Keratinocyte (primary cell): ENCODE measurements around the gene PLCL2. TPM values are rescaled to one million over a fixed set of nuclear protein-coding genes. Genes with fewer than 3 reads are reported as not detected.

Source experiments
- DNase-seq: peaks from one replicate; pipeline ENCODE4 v3.0.0-alpha.2; 2011; ENCODE audit warnings: low read depth, missing footprints, low spot score
- FAIRE-seq: peaks from 2 replicates; lab custom pipeline; 2011; peaks lifted over from hg19 to GRCh38; lab: Jason Lieb, UNC
- H2AFZ ChIP-seq: 2 replicates; pipeline ENCODE4 v1.6.0; 2012; ENCODE audit warnings: low read length, control low read depth, inconsistent platforms; ENCODE audit not compliant: control insufficient read depth
- H3K27ac ChIP-seq: 2 replicates; pipeline ENCODE4 v1.5.1; 2011; ENCODE audit warnings: low read length; ENCODE audit not compliant: control insufficient read depth, insufficient read depth
- H3K27me3 ChIP-seq: 3 replicates; pipeline ENCODE4 v1.6.0; 2011; ENCODE audit warnings: low read length; ENCODE audit not compliant: control insufficient read depth, insufficient read depth; ENCODE audit errors: extremely low read depth
- H3K36me3 ChIP-seq, 2 experiments: 2 replicates in 1 of 2; 3 replicates in 1 of 2; pipeline ENCODE4 v1.5.1; 2011; ENCODE audit warnings: low read length in 2 of 2, mild to moderate bottlenecking in 1 of 2; ENCODE audit not compliant: control insufficient read depth in 2 of 2, insufficient read depth in 2 of 2; ENCODE audit errors: extremely low read depth in 1 of 2
- H3K4me1 ChIP-seq: 3 replicates; pipeline ENCODE4 v1.5.1; 2011; ENCODE audit warnings: low read length; ENCODE audit not compliant: control insufficient read depth, insufficient read depth; ENCODE audit errors: extremely low read depth
- H3K4me2 ChIP-seq: 3 replicates; pipeline ENCODE4 v1.6.0; 2011; ENCODE audit warnings: low read depth, low read length; ENCODE audit not compliant: control insufficient read depth, insufficient read depth; ENCODE audit errors: extremely low read depth
- H3K4me3 ChIP-seq, 3 experiments: fragments of 200-600 bp in 1 of 3; sonication (generic) in 1 of 3; 2 replicates in 2 of 3; 3 replicates in 1 of 3; pipeline ENCODE4 v1.5.1; 2011 to 2016; ENCODE audit warnings: low read length in 3 of 3, mild to moderate bottlenecking in 3 of 3, control low read depth in 2 of 3, inconsistent platforms in 1 of 3, low read depth in 1 of 3, mixed read lengths in 1 of 3, mixed run types in 1 of 3, moderate library complexity in 1 of 3; ENCODE audit not compliant: control insufficient read depth in 2 of 3, insufficient read depth in 2 of 3; ENCODE audit errors: extremely low read depth in 1 of 3
- H3K79me2 ChIP-seq: 2 replicates; pipeline ENCODE4 v1.6.0; 2012; ENCODE audit warnings: low read length; ENCODE audit not compliant: control insufficient read depth, insufficient read depth
- H3K9ac ChIP-seq: 3 replicates; pipeline ENCODE4 v1.6.0; 2011; ENCODE audit warnings: low read length; ENCODE audit not compliant: control insufficient read depth, insufficient read depth; ENCODE audit errors: extremely low read depth
- H3K9me1 ChIP-seq: 3 replicates; pipeline ENCODE4 v1.6.0; 2011; ENCODE audit warnings: low read length; ENCODE audit not compliant: control insufficient read depth, insufficient read depth; ENCODE audit errors: extremely low read depth
- H3K9me3 ChIP-seq: 2 replicates; pipeline ENCODE4 v1.5.1; 2012; ENCODE audit warnings: low read depth, low read length; ENCODE audit not compliant: control insufficient read depth
- H4K20me1 ChIP-seq: 3 replicates; pipeline ENCODE4 v1.6.0; 2011; ENCODE audit warnings: low read length; ENCODE audit not compliant: control insufficient read depth, insufficient read depth; ENCODE audit errors: extremely low read depth
- CTCF ChIP-seq, 3 experiments: IDR thresholded peaks in 1 of 3; conservative IDR thresholded peaks in 1 of 3; optimal IDR thresholded peaks in 1 of 3; 2 replicates in 2 of 3; 3 replicates in 1 of 3; pipeline versions ENCODE3 to v1.5.1; 2011; ENCODE audit warnings: low read length in 3 of 3, mild to moderate bottlenecking in 3 of 3, moderate library complexity in 2 of 3, control low read depth in 1 of 3, inconsistent platforms in 1 of 3; ENCODE audit not compliant: insufficient read depth in 2 of 3; ENCODE audit errors: extremely low read depth in 1 of 3
- EZH2 ChIP-seq: IDR thresholded peaks from one replicate; pipeline ENCODE4 v1.6.1; 2012; ENCODE audit warnings: inconsistent platforms, mild to moderate bottlenecking, low read length, moderate library complexity
- dilution Hi-C: fragments of 300-500 bp; cut with MboI; formaldehyde crosslinking; loops from one replicate; pipeline ENCODE4 v1.7.0; 2020; ENCODE audit warnings: low sequenced_read_pairs; ENCODE audit not compliant: extremely low pct_ligation_motif_present
- polyA plus RNA-seq, 5 experiments: library from polyadenylated mRNA; depleted of rRNA in 3 of 5; stranded (reverse) in 3 of 5; stranded (forward) in 1 of 5; unstranded in 1 of 5; fragments of >200 nt; gene quantifications; 1 replicate in 1 of 5; 2 replicates in 3 of 5; 3 replicates in 1 of 5; pipeline versions ENCODE4 v1.2.1 to v1.2.3, GENCODE V29; 2011 to 2012; ENCODE audit warnings: missing spikeins in 2 of 5, low read depth in 1 of 5, low replicate concordance in 1 of 5

The PLCL2 gene
- polyA plus RNA-seq, 1 donor (not counting 4 experiments of a cell fraction or from before 2014, with no cell fraction given): 0.20 TPM

GRCh38 chr3:16841041-16841753 is 43.6 kb upstream of the PLCL2 start:
- DNase-seq: no peak
- Histone ChIP-seq H3K27ac (no peak overlapping the region), H3K9me1 (no peaks in the 10 kb centered on the region), H3K4me2 (no peak overlapping the region), H3K4me3 (no peak overlapping the region), H4K20me1 (no peaks in the 10 kb centered on the region), H3K9ac (no peak overlapping the region), H3K27me3 (no peaks in the 10 kb centered on the region), H3K36me3 (no peaks in the 10 kb centered on the region), H2AFZ (no peak overlapping the region), H3K4me1 (no peaks in the 10 kb centered on the region), H3K9me3 (no peaks in the 10 kb centered on the region), H3K79me2 (no peaks in the 10 kb centered on the region)
- dilution Hi-C loops: no loop called here
- FAIRE-seq: no peak
- TF ChIP-seq EZH2 (no peak), CTCF (optimal IDR thresholded peaks at IDR 0.05 in 1 of 3, IDR thresholded peaks at IDR 0.05 in 1 of 3, conservative IDR thresholded peaks at IDR 0.05 in 1 of 3; ENCODE audit: extremely low read depth in 1 of 3, insufficient read depth in 2 of 3, low read length in 3 of 3) (no peak)

GRCh38 chr3:16841904-16842271 is 42.9 kb upstream of the PLCL2 start:
- dilution Hi-C loops: no loop called here
- H3K9ac ChIP-seq: no peak overlapping the region
- H3K4me3 ChIP-seq: no peak overlapping the region
- no peaks in the 10 kb centered on the region for H3K9me1 ChIP-seq
- no peak for DNase-seq
- H3K27me3 ChIP-seq: no peaks in the 10 kb centered on the region
- no peaks in the 10 kb centered on the region for H3K9me3 ChIP-seq
- H3K4me1 ChIP-seq: no peaks in the 10 kb centered on the region
- no peak overlapping the region for H2AFZ ChIP-seq
- H3K79me2 ChIP-seq: no peaks in the 10 kb centered on the region
- no peaks in the 10 kb centered on the region for H4K20me1 ChIP-seq
- no peak for FAIRE-seq
- TF ChIP-seq CTCF (optimal IDR thresholded peaks at IDR 0.05 in 1 of 3, IDR thresholded peaks at IDR 0.05 in 1 of 3, conservative IDR thresholded peaks at IDR 0.05 in 1 of 3; ENCODE audit: extremely low read depth in 1 of 3, insufficient read depth in 2 of 3, low read length in 3 of 3) (no peak), EZH2 (no peak)
- H3K4me2 ChIP-seq: no peak overlapping the region
- no peaks in the 10 kb centered on the region for H3K36me3 ChIP-seq
- no peak overlapping the region for H3K27ac ChIP-seq
